Jurkat, Clone E6-1 (cell line): ENCODE data around the gene TACO1.

Experiments used
- DNase-seq: peaks from one replicate; pipeline ENCODE4 v3.0.0-alpha.2; 2011; ENCODE audit warnings: low read depth, low spot score
- H3K4me3 ChIP-seq: 2 replicates; pipeline ENCODE4 v1.5.1; 2011; ENCODE audit warnings: mild to moderate bottlenecking, low read length, control low read depth, moderate library complexity

TACO1 gene

DNA sequence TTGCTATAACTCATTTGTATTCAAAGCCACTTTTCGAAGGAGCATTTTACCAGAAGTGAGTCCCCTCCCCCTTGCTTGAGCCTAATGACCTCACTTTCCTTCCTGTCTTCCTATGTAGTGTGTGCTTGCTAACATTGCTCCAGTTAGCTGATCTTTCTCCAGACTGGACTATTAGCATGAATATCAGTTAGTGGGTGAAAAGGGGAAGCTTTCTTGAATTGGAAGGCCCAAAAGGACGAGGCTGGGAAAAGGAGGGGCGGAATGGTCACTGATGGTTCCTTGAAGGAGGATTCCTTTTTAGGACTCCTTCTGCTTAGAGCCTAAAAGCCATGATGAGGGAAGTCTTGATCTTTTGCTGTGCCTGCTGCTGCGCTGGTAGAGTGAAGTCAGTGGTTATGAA, 33.5 kb downstream of the TACO1 start:
- H3K4me3 ChIP-seq = no peak overlapping the region
- DNase-seq = no peak

DNA sequence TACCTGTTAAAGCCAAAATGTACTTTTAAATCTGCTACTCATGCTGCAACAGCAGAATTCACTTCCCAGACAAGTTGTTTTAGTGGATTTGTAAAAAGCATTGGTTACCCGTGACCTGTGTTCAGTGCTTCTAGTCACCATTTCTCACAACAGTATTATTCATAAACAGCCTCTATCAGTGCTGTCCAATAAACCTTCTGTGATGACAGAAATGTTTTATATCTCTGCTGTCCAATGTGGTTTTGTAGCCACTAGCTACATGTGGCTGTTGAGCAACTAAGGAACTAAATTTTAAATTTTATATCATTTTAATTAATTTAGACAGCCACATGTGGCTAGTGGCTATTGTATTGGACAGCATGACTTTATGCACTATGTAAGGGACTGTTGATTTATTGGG, 34.1 kb downstream of the TACO1 start:
- DNase-seq = no peak
- H3K4me3 ChIP-seq = no peak overlapping the region

DNA sequence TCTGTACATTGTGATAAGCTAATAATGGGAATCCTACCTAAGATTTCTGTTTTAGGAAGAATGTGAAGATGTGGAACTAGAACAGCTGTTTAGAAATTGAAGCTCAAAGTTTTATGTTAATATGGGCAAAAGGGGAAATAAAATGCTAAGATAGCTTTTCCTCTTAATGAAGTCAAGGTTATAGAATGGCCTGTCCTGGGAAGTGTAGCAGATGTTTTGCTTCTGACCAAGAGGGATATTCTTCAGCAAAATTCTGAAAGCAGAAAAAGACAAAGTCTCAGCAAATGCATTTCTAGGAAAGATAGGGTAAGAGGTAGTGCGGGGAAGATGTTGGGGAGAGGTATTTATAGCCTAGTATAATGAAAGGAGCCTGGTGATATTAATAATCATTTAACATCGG, 34.6 kb downstream of the TACO1 start:
- no peak for DNase-seq
- no peak overlapping the region for H3K4me3 ChIP-seq

DNA sequence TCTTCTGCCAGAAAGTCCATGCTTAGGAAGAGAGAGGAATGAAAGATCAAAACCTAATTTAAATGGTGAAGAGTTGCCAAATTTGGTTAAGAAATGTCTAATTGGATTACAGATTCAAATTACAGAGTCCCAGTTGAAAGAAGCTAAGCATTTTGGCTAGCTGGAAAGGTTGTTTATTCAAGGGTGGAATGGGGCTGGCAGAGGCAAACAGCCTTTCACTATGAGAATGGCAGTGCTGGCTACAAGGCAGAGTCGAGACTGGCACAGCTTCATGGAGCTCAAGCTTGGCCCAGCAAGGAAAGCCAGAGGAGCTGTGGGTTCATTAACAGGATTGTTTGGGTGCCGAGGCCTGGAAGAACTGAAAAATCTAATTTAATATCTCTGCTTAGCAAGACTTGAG, 35.1 kb downstream of the TACO1 start:
- H3K4me3 ChIP-seq = no peak overlapping the region
- no peak for DNase-seq

DNA sequence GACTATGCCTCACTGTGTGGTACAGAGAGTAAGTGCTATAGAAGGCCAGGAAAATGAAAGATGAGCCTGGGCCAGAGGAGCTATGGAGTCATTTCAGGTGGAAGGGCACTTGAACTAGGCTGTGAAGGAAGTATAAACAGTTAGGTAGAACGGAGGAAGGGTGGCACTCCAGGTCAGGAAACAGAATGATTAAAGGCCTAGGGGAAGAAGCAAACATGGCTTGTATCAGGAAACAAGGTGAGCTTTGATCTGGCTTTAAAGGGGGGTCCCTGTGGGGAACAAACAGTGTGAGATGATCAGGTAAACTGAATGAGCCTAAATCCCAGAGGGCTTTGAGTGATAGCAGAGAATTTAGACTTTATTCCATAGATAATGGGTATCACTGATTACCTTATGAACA, 38.4 kb downstream of the TACO1 start:
- H3K4me3 ChIP-seq = no peak overlapping the region
- no peak for DNase-seq

DNA sequence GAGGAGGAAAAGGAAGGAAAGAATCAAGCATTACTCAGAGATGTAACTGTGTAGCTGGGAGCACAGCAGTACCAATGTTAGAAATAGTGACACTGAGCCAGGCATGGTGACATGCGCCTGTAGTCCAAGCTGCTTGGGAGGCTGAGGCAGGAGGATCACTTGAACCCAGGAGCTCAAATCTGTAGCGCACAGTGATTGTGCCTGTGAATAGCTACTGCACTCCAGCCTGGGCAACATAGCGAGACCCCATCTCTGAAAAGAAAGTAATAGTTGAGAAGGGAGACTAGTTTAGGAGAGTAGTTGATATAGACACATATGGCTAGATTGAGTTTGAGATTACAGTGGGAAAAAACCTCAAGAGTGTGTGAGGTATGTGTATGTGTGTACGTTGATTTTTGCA, 39.3 kb downstream of the TACO1 start:
- no peak for DNase-seq
- H3K4me3 ChIP-seq = no peak overlapping the region

DNA sequence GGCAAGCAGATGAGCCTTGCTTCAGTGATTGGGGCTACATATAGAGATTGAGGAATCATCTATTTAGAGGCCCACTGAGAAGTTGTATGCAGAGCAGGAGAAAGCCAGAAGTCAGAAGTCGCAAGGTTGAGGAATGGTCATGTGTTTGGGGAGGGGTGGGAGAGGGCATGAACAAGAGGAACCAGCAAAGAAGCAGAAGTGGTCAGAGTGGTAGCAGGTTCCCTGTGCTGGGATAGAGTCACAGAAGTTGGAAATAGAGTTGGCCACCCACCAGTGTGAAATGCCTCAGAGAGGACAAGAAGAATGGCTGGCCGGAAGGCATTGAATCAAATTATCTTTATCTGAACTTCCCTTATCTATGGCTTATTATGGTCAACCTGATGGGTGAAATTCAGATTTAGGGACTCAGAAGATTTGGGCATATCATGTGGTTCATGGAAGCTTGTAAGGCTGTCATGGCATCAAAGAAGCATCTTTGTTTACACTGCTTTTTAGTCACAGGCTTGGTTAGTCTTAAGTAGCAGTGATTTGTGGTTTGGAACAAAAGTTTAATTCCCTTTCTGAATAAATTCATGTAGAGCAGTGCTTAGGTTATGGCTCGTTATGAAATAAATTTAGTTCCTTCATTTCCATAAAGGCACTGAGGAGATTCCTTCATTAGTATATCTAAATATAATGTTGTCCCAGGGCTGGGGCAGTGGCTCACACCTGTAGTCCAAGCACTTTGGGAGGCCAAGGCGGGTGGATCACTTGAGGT, 41.2 kb downstream of the TACO1 start:
- no peak for DNase-seq
- H3K4me3 ChIP-seq = no peak overlapping the region

DNA sequence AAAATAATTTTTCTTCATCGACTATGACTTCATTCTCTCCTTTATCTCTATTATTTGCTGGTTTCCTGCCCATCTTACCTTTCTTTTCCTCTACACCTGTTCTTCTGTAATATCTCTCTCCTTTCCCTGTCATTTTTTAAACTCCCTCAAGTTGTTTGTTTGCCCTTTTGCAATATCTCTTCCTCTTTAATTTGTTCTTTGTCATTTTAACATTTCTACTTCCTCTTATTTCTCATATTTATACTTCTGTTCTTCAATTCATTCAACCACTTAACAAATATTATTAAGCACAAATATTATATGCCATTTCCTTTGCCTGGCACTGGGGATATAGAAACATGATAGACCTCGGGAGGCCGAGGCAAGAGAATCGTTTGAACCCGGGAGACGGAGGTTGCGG, 44.2 kb downstream of the TACO1 start:
- H3K4me3 ChIP-seq = no peak overlapping the region
- no peak for DNase-seq

DNA sequence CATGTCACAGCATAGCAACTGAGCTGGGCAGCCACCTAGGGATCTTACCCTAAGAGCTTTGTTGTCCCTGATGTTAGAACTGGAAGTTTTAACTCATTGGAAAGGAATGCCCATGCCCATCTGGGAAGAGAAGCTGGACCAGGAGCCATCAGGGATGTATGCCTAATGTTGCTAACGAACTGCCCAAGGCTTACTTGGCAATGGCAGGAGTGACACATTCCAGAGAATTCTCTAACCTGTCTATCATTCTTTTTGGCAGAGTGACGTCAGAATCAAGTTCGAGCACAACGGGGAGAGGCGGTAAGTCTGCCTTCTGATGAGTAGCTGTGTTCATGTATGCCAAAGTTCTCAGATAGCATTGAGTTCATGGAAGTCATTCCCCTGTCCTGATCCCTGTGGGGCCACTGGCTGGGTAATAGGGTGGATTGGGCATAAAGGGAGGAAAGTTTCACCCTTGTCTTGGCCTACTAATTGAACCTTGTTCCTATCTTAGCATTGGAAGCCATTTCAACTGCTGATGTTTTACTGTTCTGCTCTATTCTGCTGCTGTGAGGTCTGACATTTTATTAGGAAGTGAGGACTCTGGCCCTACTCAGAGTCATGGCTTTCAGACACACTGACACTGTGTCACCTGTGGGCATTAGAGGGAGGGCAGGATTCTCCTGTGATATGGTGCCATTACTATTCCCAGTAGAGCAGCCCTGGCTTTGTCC, 45.2 kb downstream of the TACO1 start:
- H3K4me3 ChIP-seq = no peak overlapping the region
- no peak for DNase-seq

DNA sequence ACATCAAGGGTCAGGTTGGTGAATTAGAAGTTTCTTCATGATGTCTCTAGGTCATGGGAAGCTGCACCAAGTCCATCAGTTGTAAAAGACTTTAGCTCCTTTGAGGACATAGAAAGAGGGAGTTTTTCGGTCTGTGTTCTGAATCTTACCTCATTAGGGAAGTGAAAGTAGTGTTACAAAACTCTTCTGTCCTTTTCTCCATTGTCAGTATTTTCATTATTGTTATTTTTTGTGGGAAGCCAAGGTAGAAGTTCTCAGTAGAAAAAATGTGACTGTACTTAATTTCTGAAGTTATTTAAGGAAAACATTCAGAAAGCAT, 45.8 kb downstream of the TACO1 start:
- DNase-seq = no peak
- no peak overlapping the region for H3K4me3 ChIP-seq

DNA sequence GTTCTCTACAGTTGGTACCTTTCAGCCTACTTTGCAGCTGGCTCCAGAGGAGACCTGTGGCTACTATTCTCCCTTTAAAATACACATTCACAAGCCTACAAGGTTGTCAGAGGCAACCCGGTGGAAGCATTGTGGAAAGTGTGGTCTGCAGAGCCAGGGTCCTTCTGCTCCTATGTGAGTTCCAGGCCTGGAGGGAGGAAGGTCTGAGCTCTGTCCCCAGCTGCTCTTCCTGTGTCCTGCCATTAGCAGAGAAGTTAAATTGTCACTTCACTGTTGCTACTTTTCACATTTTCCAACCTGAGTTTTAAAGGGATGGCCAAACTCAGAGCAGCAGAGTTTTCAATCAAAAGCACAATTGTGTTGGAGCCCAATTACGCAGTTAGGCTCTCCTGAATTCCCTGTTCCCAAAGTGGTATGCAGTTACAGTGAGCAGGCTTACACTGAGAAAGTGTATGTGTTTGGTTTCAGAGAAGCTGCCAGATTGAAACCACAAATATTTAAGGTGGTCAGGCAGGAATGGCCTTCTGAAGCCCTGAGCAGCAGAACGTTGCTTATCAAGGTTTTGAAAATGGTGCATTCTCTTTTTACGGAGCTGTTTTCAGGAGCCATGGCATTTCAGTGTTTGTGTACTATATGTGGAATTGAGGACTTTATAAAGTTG, 46.5 kb downstream of the TACO1 start:
- H3K4me3 ChIP-seq = no peak overlapping the region
- no peak for DNase-seq

DNA sequence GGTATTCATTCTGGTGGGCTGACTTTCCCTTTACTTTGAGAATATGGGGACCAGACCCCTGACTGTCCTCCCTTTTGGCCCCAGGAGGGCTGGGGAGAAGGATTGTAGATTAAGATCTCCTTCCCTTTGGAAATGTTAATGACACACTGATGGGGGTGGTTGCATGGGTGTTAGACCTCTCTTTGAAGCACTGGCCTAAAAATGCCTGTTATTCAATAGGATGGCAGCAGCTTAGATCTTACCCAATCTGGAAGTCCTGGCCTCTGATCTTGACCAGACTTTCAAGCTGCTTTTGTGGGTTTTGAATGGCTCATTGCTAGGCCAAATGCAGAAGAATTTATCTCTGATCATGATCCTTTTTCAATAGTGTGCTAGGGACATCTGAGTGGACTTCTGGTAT, 47.2 kb downstream of the TACO1 start:
- DNase-seq = no peak
- H3K4me3 ChIP-seq = no peak overlapping the region

DNA sequence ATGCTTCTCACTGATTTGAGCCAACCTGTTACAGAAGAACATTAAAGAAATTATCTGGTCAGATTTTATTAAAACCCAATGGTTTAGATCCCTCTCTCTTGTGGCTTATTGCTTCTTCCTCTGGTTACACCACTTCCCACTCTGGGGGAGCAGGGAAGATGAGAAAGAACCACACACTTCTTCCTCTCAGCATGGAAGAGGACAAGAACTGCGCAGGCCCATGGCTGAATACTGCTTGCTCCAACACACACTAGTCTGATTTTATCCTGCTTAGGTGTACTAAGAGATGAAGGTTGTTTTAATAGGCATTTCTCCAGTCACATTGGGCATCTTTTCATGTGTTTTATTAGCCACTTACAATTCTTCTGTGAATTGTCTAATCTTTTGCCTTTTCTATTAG, 49.1 kb downstream of the TACO1 start:
- H3K4me3 ChIP-seq = no peak overlapping the region
- peak; percentile 11 for DNase-seq

DNA sequence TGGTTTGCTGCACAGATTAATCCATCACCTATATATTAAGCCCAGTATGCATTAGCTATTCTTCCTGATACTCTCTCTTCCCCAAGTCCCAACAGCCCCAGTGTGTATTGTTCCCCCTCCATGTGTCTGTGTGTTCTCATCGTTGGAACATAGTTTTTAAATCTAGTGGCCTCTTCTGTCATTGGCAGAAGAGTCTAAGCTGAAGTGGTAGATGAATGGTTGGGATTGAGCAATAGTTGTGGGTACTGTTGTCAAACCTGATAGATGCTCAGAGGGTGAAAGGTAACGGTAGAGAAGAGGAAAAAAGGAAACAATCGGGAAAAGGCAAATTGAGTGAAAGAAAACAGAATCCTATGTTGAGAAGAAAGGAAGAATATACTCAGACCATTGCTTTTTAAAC, 51.4 kb downstream of the TACO1 start:
- no peak for DNase-seq
- H3K4me3 ChIP-seq = no peak overlapping the region

DNA sequence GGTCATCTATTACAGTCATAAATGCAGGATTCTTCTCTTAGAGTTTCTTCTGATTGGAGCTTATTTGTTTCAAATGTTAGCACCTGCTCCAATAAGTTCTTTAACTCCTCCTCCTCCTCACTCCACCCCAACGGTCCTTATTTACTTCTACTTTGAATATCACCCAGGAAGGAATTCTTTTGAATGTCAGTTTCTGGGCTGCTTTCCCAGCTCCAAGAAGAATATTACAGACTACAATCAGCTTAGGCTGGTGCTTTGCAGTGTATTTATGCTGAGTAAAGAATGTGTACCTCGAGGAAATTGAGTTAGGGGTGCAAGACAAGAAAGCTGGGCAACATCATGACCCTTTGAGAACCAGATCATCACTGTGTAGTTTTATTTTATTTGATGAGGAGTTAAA, 52.4 kb downstream of the TACO1 start:
- H3K4me3 ChIP-seq = no peak overlapping the region
- no peak for DNase-seq

DNA sequence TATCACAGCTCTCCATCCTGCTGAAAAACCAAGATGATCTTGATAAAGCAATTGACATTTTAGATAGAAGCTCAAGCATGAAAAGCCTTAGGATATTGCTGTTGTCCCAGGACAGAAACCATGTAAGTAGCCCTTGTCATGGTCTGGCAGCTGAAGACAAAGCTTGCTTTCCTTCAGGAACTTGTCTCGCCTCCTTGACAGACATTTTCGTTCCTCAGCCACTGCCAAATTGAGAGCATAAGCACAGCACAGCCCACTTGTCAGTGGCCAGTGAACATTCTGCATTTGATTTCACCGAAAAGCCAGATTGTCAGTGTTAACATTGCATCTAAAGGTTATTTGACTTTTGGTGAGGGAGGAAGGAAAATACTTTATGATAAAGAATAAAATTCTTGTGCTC, 57.1 kb downstream of the TACO1 start:
- no peak for DNase-seq
- H3K4me3 ChIP-seq = no peak overlapping the region
